Endothelial cell of umbilical vein (primary cell): ENCODE measurements around the gene SP2. TPM values are rescaled to one million over a fixed set of nuclear protein-coding genes. Genes with fewer than 3 reads are reported as not detected.

ENCODE experiments used
- BruUV-seq: library from RNA; stranded (reverse); fragments of 400-500 nt; replicated peaks from 2 replicates; lab custom pipeline; 2021; lab: Mats Ljungman, UMichigan
- CTCF ChIA-PET: fragments of 300-600, 350-600 bp; sonication (Branson Sonifier 250); formaldehyde crosslinking; loops from one replicate; lab custom pipeline; 2021; ENCODE audit warnings: antibody characterized with exemption, inconsistent platforms; lab: Charles Lee
- POLR2A ChIA-PET: fragments of 300-600, 350-600 bp; sonication (Branson Sonifier 250); formaldehyde crosslinking; loops from one replicate; lab custom pipeline; 2021; ENCODE audit warnings: antibody characterized with exemption, inconsistent platforms; lab: Charles Lee
- DNase-seq: peaks from one replicate; pipeline ENCODE4 v3.0.0-alpha.2; 2011; ENCODE audit warnings: low read depth, low spot score
- FAIRE-seq: peaks from 2 replicates; lab custom pipeline; 2011; peaks lifted over from hg19 to GRCh38; lab: Jason Lieb, UNC
- H2AFZ ChIP-seq: 2 replicates; pipeline ENCODE4 v1.6.0; 2012; ENCODE audit warnings: low read depth, low read length, control low read depth, inconsistent platforms
- H3K27ac ChIP-seq: 2 replicates; pipeline ENCODE4 v1.5.1; 2011; ENCODE audit warnings: low read depth, mild to moderate bottlenecking, control low read depth, low read length, moderate library complexity; ENCODE audit not compliant: insufficient read depth
- H3K27me3 ChIP-seq, 2 experiments: 2 replicates each; pipeline versions ENCODE4 v1.6.0 to v1.6.1; 2011; ENCODE audit warnings: low read length in 2 of 2, mixed read lengths in 1 of 2; ENCODE audit not compliant: control insufficient read depth in 2 of 2, insufficient read depth in 2 of 2
- H3K36me3 ChIP-seq, 2 experiments: 2 replicates in 1 of 2; 3 replicates in 1 of 2; pipeline ENCODE4 v1.5.1; 2011; ENCODE audit warnings: low read length in 2 of 2, mild to moderate bottlenecking in 1 of 2, moderate library complexity in 1 of 2; ENCODE audit not compliant: control insufficient read depth in 2 of 2, insufficient read depth in 2 of 2; ENCODE audit errors: extremely low read depth in 1 of 2
- H3K4me1 ChIP-seq: 3 replicates; pipeline ENCODE4 v1.5.1; 2011; ENCODE audit warnings: mild to moderate bottlenecking, low read length; ENCODE audit not compliant: control insufficient read depth, insufficient read depth; ENCODE audit errors: extremely low read depth
- H3K4me2 ChIP-seq: 2 replicates; pipeline ENCODE4 v1.6.1; 2011; ENCODE audit warnings: low read length, control low read depth, mixed read lengths; ENCODE audit not compliant: insufficient read depth
- H3K4me3 ChIP-seq, 3 experiments: fragments of 200-600 bp in 1 of 3; sonication (generic), shearing (Covaris generic) in 1 of 3; replicated peaks in 1 of 3; 2 replicates each; pipeline ENCODE4 v1.5.1; 2011 to 2016; ENCODE audit warnings: control low read depth in 3 of 3, low read length in 3 of 3, mild to moderate bottlenecking in 2 of 3, inconsistent platforms in 1 of 3, low read depth in 1 of 3, moderate library complexity in 1 of 3; ENCODE audit not compliant: insufficient read depth in 1 of 3
- H3K79me2 ChIP-seq: 2 replicates; pipeline ENCODE4 v1.6.0; 2012; ENCODE audit warnings: low read length, inconsistent platforms; ENCODE audit not compliant: control insufficient read depth, insufficient read depth
- H3K9ac ChIP-seq: replicated peaks from 2 replicates; pipeline ENCODE3; 2011; ENCODE audit warnings: low read length, control low read depth; ENCODE audit not compliant: insufficient read depth; ENCODE audit errors: extremely low read depth
- H3K9me1 ChIP-seq: replicated peaks from 3 replicates; pipeline ENCODE4 v1.6.0; 2011; ENCODE audit warnings: mild to moderate bottlenecking, low read length; ENCODE audit not compliant: control insufficient read depth, insufficient read depth; ENCODE audit errors: extremely low read depth
- H3K9me3 ChIP-seq: replicated peaks from 2 replicates; pipeline ENCODE4 v1.5.1; 2012; ENCODE audit warnings: low read length, inconsistent platforms; ENCODE audit not compliant: control insufficient read depth, insufficient read depth
- H4K20me1 ChIP-seq: replicated peaks from 2 replicates; pipeline ENCODE3; 2011; ENCODE audit warnings: mild to moderate bottlenecking, low read length; ENCODE audit not compliant: control insufficient read depth, insufficient read depth; ENCODE audit errors: extremely low read depth
- CTCF ChIP-seq, 2 donors: IDR thresholded peaks; 1 replicate in 1 of 2; 2 replicates in 1 of 2; pipeline ENCODE4 v1.5.1; 2011; ENCODE audit warnings: low read length in 2 of 2, mild to moderate bottlenecking in 2 of 2, moderate library complexity in 2 of 2, control low read depth in 1 of 2, inconsistent platforms in 1 of 2, low read depth in 1 of 2; ENCODE audit not compliant: insufficient read depth in 1 of 2; ENCODE audit errors: extremely low read depth in 1 of 2
- EZH2 ChIP-seq: IDR thresholded peaks from 2 replicates; pipeline ENCODE4 v1.6.1; 2012; ENCODE audit warnings: borderline replicate concordance, low read depth, mild to moderate bottlenecking, moderate library complexity, low read length, inconsistent platforms; ENCODE audit not compliant: severe bottlenecking
- FOS ChIP-seq: IDR thresholded peaks from 2 replicates; pipeline ENCODE4 v1.6.1; 2011; ENCODE audit warnings: mild to moderate bottlenecking, low read length, moderate library complexity, borderline replicate concordance; ENCODE audit not compliant: insufficient read depth
- GATA2 ChIP-seq: IDR thresholded peaks from 2 replicates; pipeline ENCODE4 v1.7.0; 2011; ENCODE audit warnings: low read depth, mild to moderate bottlenecking, moderate library complexity, mixed read lengths, low read length; ENCODE audit not compliant: insufficient read length, insufficient read depth
- JUN ChIP-seq: IDR thresholded peaks from 2 replicates; pipeline ENCODE4 v1.6.1; 2011; ENCODE audit warnings: borderline replicate concordance, low read depth; ENCODE audit not compliant: insufficient read length, insufficient read depth
- MYC ChIP-seq: IDR thresholded peaks from one replicate; pipeline ENCODE4 v1.6.1; 2011; ENCODE audit warnings: mild to moderate bottlenecking, low read depth, low read length
- POLR2A ChIP-seq: IDR thresholded peaks from 2 replicates; pipeline ENCODE4 v1.6.1; 2012; ENCODE audit warnings: low read depth, mild to moderate bottlenecking, control low read depth, low read length
- POLR2AphosphoS5 ChIP-seq: IDR thresholded peaks from 2 replicates; pipeline ENCODE4 v1.6.1; 2012; ENCODE audit warnings: low read depth, mild to moderate bottlenecking, control low read depth, low read length, moderate library complexity; ENCODE audit not compliant: insufficient read depth
- dilution Hi-C: fragments of 300-500 bp; cut with MboI; formaldehyde crosslinking; loops from one replicate; pipeline ENCODE4 v1.15.0; 2019; ENCODE audit warnings: low sequenced_read_pairs; ENCODE audit not compliant: extremely low pct_ligation_motif_present
- intact Hi-C: fragments of 100-400 bp; cut with micrococcal nuclease; formaldehyde crosslinking; loops from one replicate; pipeline ENCODE4 v1.10.0; 2022
- polyA plus RNA-seq, 4 experiments: library from polyadenylated mRNA; depleted of rRNA in 3 of 4; stranded (reverse) in 3 of 4; unstranded in 1 of 4; fragments of >200 nt; gene quantifications; 2 replicates each; pipeline versions ENCODE4 v1.2.1 to v1.2.3, GENCODE V29; 2011 to 2012; ENCODE audit warnings: missing spikeins in 1 of 4
- total RNA-seq: library from RNA; stranded (reverse); gene quantifications from 2 replicates; pipeline ENCODE4 v1.2.3, GENCODE V29; 2021
- TF ChIP-seq, protein P1 (sequence below): IDR thresholded peaks from 2 replicates; pipeline ENCODE4 v1.6.1; 2011; ENCODE audit not compliant: insufficient read depth, insufficient read length

SP2 gene
- total and polyA plus RNA-seq, 2 donors (not counting 3 experiments of a cell fraction or from before 2014, with no cell fraction given) = 11.2 to 18.6 TPM

DNA sequence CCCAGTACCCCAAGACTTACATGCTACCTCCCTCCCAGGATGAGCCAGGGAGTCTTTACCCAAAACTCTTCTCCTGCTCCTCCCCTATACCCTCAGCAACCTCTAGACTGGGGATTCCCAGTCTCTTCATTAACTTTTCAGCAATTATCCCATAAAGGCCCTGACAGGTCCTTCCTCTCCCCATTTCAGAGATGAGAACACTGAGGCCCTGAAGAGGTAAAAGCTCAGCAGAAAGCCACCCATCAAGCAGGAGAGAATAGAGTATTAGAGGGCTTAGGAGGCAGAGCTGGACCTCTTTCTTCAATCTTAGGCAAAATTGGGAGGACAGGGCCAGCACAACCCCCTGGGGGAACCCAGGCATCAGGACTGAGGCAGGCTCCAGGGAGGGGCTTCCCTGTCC is 39.2 kb upstream of the SP2 start:
- DNase-seq = no peak
- no peak overlapping the region for H3K4me3 ChIP-seq
- H3K27ac ChIP-seq = no peak overlapping the region
- no peaks in the 10 kb centered on the region for H3K9me3 ChIP-seq
- no peaks in the 10 kb centered on the region for H4K20me1 ChIP-seq
- H3K79me2 ChIP-seq = no peaks in the 10 kb centered on the region
- no peak overlapping the region for H3K9ac ChIP-seq
- CTCF ChIA-PET = interaction anchor here (1.2 to 7.2 kb wide), 4 partner anchors 11 to 33 kb away, joined by 4 to 48 read pairs (median 6); partner anchors contain the start of gene SCRN2
- no peak for FAIRE-seq
- H3K27me3 ChIP-seq = peaks cover 3 to 13% of the 10 kb centered on the region in 2 experiments
- POLR2A ChIA-PET = no interaction called here
- intact Hi-C loops = no loop called here
- H3K36me3 ChIP-seq = no peaks in the 10 kb centered on the region
- H2AFZ ChIP-seq = no peak overlapping the region
- TF ChIP-seq POLR2AphosphoS5 (no peak), JUN (no peak), FOS (no peak), POLR2A (no peak), EZH2 (no peak), GATA2 (no peak), MYC (no peak), CTCF (IDR thresholded peaks at IDR 0.05; ENCODE audit: extremely low read depth in 1 of 2, insufficient read depth in 1 of 2, low read depth in 1 of 2, low read length in 2 of 2) (no peak)
- TF ChIP-seq, protein P1, sequence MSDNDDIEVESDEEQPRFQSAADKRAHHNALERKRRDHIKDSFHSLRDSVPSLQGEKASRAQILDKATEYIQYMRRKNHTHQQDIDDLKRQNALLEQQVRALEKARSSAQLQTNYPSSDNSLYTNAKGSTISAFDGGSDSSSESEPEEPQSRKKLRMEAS = no peak
- no peak overlapping the region for H3K4me2 ChIP-seq
- dilution Hi-C loops = no loop called here
- H3K4me1 ChIP-seq = peaks cover 16% of the 10 kb centered on the region
- BruUV-seq = no TSS peak
- H3K9me1 ChIP-seq = no peaks in the 10 kb centered on the region
